ENCODE measurements around the gene VPS37B. TPM values are rescaled to one million over a fixed set of nuclear protein-coding genes. Genes with fewer than 3 reads are reported as not detected.

The VPS37B gene
- total RNA-seq, 1 donor from 2014 or later: 34.9 TPM

DNA sequence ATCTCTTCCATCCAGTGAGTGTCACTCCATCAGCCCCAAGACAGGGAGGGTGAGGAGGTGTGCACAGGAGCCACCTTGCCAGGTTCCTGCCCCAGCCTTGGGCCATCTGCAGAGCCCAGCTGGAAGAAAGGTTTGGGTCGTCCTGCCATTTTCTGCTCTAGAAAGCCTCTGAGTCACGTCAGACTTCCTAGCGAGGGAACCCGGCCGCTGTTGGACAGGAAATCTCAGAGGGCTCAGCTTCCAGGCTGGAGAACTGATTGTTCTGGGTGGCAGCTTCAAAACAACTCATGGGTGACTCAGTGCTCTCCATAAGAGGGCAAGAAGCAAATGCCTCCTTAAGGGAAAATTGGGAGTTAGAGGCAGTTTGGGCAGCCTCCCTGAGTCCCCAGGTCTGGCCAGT is 44.1 kb downstream of the VPS37B start:
- H3K27ac ChIP-seq: peak overlapping the region; percentile 68
- intact Hi-C loops (cut with DNase I): no loop called here
- no peaks in the 10 kb centered on the region for H3K9me3 ChIP-seq
- H3K27me3 ChIP-seq: no peaks in the 10 kb centered on the region
- H3K4me1 ChIP-seq: peaks cover 28% of the 10 kb centered on the region
- TF ChIP-seq POLR2A (IDR thresholded peaks at IDR 0.05): no peak
- TF ChIP-seq POLR2AphosphoS5 (IDR thresholded peaks at IDR 0.05; ENCODE audit: insufficient read depth in 1 of 2, low read depth in 1 of 2): peak; percentile 43 to 78
- no peak for TF ChIP-seq CTCF (IDR thresholded peaks at IDR 0.05)
- no peak for DNase-seq (ENCODE audit: extremely low spot score in 2 of 2)
- no peak overlapping the region for H3K4me3 ChIP-seq
- peaks cover 0 to 21% of the 10 kb centered on the region in 2 donors for H3K36me3 ChIP-seq

DNA sequence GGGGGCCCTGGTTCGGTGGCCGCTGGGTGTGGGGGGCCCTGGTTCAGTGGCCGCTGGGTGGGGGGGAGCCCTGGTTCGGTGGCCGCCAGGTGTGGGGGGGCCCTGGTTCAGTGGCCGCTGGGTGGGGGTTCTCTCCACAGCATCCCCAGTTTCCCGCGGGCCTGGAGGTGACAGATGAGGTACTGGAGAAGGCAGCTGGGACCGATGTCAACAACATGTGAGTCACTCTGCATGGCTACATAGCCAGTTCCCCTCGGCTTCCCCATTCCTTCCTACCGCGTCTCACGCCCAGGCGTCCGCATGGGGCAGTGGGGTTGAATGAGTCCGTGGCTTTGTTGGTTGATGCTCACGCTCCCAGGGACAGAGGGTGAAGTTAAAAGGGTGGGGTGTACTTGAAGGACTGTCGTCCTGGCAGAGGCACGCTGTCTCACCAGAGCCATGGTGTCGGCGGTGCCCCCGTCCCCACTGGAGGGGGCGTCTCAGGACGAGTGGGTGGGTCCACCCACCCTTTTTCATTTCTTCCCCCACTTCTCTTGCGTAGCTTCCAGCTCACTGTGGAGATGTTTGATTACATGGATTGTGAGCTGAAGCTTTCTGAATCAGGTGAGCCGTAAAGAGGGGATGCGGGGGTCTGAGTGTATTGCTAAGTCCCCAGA is 45.1 kb downstream of the VPS37B start:
- DNase-seq (ENCODE audit: extremely low spot score in 2 of 2): no peak
- H3K4me3 ChIP-seq: no peak overlapping the region
- H3K36me3 ChIP-seq: peaks cover 0 to 12% of the 10 kb centered on the region in 2 donors
- no peak for TF ChIP-seq CTCF (IDR thresholded peaks at IDR 0.05)
- TF ChIP-seq POLR2A (IDR thresholded peaks at IDR 0.05): no peak
- no peak for TF ChIP-seq POLR2AphosphoS5 (IDR thresholded peaks at IDR 0.05; ENCODE audit: insufficient read depth in 1 of 2, low read depth in 1 of 2)
- H3K4me1 ChIP-seq: peaks cover 32% of the 10 kb centered on the region
- no peaks in the 10 kb centered on the region for H3K27me3 ChIP-seq
- H3K9me3 ChIP-seq: no peaks in the 10 kb centered on the region
- intact Hi-C loops (cut with DNase I): no loop called here
- peak overlapping the region; percentile 68 for H3K27ac ChIP-seq

DNA sequence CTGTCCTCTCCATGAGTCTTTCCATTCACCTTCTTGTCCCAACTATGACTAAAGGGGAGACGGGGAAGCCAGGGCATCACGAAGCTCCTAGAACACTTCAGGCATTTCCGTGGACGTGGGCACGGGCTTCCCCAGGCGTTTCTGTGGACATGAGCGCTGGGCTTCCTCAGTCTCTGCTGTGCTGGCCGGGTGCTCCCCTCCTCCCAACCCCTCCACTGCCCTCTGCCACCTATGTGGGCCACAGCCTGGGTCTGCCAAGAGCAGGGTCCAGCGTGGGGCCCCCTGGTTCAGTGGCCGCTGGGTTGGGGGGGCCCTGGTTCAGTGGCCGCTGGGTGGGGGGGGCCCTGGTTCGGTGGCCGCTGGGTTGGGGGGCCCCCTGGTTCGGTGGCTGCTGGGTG is 45.9 kb downstream of the VPS37B start:
- H3K4me1 ChIP-seq: peaks cover 40% of the 10 kb centered on the region
- no peak overlapping the region for H3K4me3 ChIP-seq
- peaks cover 0 to 4% of the 10 kb centered on the region in 2 donors for H3K36me3 ChIP-seq
- H3K9me3 ChIP-seq: no peaks in the 10 kb centered on the region
- no peak for DNase-seq (ENCODE audit: extremely low spot score in 2 of 2)
- no peaks in the 10 kb centered on the region for H3K27me3 ChIP-seq
- intact Hi-C loops (cut with DNase I): no loop called here
- TF ChIP-seq POLR2AphosphoS5 (IDR thresholded peaks at IDR 0.05; ENCODE audit: insufficient read depth in 1 of 2, low read depth in 1 of 2) (no peak), CTCF (IDR thresholded peaks at IDR 0.05) (no peak), POLR2A (IDR thresholded peaks at IDR 0.05) (no peak)
- no peak overlapping the region for H3K27ac ChIP-seq

DNA sequence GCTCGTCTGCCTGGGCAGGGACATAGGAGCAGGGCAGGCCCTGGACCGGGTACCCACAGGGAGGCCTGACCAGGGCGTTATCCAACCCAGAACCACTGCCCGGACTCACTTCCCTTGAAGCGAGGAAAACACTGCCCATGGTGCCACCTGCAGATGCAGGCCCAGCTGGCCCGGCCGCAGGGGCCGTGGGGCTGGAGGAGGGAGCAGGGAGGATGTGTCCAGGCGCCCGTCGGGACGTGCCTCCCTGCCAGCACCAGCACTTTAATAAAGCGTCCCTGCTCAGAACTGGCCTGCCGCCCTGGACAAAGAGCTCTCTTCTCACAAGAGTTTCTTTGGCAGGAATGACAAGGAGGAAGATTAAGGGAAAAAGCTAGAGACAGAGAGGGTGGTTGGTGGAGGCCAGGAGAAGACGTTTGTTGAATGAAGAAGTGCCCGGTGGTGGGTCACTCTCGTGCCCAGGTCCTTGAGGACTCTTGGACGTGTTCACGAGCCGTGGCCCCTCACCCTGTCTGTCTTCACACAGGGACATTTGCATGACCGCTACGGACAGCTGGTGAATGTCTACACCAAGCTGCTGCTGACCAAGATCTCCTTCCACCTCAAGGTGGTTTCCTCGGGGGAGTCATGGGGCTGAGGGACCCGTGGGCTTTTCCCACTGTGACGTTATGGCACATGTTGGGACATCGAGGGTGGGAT is 46.4 kb downstream of the VPS37B start:
- intact Hi-C loops (cut with DNase I): no loop called here
- Histone ChIP-seq H3K4me3 (no peak overlapping the region), H3K27ac (no peak overlapping the region), H3K9me3 (no peaks in the 10 kb centered on the region), H3K4me1 (peaks cover 45% of the 10 kb centered on the region), H3K36me3 (no peaks in the 10 kb centered on the region), H3K27me3 (no peaks in the 10 kb centered on the region)
- no peak for DNase-seq (ENCODE audit: extremely low spot score in 2 of 2)
- TF ChIP-seq POLR2AphosphoS5 (IDR thresholded peaks at IDR 0.05; ENCODE audit: insufficient read depth in 1 of 2, low read depth in 1 of 2) (no peak), POLR2A (IDR thresholded peaks at IDR 0.05) (no peak), CTCF (IDR thresholded peaks at IDR 0.05) (no peak)
